Measurements from ENCODE around the gene EEF1AKMT3.

DNA sequence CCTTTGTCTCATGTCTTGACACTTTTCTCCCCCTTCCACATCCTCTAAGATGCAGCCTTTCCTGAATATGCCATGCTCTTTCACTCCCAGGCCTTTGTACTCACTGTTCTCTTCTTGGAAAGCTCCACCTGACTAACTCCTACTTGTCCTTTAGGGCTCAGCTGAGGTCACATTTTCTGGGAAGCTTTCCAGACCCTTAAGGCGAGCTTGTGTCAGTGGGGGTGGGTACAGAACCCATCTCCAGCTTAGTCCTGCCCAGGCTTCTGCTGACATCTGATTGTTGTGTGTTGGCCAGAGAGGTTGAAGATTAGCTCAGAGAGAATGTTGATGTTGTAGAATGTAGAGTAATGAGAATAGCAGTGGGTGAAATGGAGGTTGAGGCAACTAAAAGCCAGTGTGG, 7.3 kb downstream of the EEF1AKMT3 start:
- TF ChIP-seq EZH2 (IDR thresholded peaks at IDR 0.05; ENCODE audit: insufficient read depth, poor library complexity, severe bottlenecking) (no peak), EZH2phosphoT487 (IDR thresholded peaks at IDR 0.05; ENCODE audit: insufficient read depth, low read depth) (no peak)
